Dermis microvascular lymphatic vessel endothelial cell (primary cell): ENCODE results near the gene HJV. TPM values are rescaled to one million over a fixed set of nuclear protein-coding genes. Genes with fewer than 3 reads are reported as not detected.

Experiments
- DNase-seq, 2 donors: peaks; one replicate each; pipeline versions ENCODE4 v3.0.0 to v3.0.0-alpha.2; 2010; ENCODE audit warnings: low read depth in 2 of 2
- total RNA-seq: library from RNA; depleted of rRNA; stranded (reverse); fragments of >200 nt; gene quantifications from 2 replicates; pipeline ENCODE4 v1.2.1, GENCODE V29; 2014

HJV gene
- total RNA-seq, 1 donor from 2014 or later, result not detected

DNA sequence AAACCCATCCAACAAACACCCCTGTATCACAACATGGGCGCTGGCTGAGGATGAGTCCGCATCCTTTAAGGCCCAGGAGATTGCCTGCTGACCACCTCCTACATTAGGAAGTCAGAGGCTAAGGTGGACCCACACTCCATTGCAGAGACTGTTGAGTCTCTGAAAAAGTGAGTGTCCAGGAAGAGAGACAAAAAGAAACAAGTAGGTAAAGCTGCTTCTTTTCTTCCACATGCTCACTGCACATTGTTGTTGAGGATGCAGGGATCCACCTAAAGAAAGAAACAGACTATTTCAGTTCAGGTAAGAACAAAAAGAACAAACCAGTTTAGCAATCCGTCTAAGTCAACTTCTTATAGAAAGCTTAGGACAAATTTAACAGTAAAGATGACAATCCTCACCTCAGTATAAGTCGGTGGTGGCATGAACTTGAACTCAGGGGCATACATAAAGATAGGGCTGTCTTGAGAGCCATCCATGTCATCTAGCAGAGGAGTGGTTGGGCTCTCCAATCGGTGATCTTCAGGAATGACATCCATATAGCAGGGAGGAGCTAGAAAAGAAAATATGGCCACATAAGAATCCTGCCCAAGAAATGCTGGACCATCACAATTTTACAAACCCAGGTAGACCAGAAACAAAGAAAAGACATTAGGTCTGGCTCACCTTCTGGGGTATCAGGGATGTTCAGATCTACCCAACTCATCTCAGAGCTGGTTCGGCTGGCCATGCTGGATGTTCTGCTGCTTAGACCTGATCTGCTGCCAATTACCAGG is 27.7 kb downstream of the HJV start:
- DNase-seq, result no peak

GRCh38 chr1:145992958-145993617 is 28.4 kb downstream of the HJV start:
- no peak for DNase-seq

DNA sequence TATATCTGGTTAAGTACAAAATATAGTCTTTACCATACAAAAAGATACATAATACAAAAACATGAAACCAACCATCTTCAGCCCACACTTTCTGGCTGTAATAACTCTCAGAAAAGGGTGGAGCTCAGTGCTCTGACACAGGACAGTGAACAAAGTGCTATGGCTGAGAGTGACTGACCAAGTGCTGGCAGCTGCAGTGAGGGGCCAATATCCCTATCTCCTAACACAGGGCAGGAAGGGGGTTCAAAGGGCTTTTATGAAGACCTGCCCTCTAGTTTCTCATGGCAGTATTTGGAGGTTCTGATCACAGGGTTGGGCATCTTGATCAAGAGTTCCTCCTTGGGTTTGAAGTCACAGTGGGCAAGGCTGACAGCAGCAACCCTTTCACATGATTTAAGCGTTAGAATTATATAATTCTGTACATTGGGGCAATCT is 29.0 kb downstream of the HJV start:
- no peak for DNase-seq

DNA sequence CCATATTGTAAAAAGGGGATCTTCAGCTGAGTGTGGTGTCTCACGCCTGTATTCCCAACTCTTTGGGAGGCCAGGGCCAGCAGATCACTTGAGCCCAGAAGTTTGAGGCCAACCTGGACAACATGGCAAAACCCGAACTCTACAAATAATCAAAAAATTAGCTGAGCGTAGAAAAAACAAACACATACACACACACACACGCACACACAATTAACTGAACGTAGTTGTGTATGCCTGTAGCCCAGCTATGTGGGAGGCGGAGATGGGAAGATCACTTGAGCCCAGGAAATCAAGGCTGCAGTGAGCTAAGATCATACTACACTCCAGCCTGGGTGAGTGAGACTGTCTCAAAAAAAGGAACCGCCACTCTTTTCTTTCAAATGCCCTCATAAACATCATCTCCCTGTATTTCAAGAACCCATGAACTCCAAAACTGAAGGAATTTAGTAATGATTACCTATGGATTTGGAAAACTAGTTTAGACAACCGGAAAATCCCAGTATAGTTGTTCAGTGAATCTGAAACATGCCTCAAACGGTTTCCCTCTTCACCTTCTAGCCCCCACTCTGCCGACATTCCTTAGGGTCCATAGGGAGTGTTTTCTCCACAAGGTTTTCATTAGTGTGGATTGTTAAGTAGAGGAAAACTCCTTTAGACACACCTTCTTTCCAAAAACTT is 29.7 kb downstream of the HJV start:
- no peak for DNase-seq

DNA sequence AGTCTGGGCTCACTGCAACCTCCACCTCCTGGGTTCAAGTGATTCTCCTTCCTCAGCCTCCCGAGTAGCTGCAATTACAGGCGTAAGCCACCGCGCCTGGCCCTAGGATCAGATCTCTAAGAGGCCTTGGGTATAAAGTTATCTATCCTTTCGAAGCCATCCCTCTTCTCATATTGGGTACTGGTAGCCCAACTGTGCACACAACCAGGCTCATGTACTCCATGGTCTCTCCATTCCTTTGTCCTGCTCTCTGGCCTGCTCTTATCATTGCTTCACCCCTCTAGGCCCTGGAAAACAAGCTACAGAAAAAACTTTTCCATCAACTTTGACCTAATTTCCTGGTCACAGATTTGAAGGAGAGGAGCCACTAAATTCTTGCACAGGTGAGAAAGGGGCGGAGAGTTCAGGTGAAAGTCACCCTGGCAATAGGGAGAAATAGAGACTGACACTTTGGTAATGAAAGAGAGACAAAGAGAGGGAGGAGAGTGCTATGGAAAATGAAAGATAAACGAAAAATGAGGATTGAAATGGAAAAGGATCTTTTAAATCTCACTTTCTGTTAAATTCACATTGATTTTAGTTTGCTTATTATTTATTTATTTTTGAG is 31.2 kb downstream of the HJV start:
- no peak for DNase-seq

DNA sequence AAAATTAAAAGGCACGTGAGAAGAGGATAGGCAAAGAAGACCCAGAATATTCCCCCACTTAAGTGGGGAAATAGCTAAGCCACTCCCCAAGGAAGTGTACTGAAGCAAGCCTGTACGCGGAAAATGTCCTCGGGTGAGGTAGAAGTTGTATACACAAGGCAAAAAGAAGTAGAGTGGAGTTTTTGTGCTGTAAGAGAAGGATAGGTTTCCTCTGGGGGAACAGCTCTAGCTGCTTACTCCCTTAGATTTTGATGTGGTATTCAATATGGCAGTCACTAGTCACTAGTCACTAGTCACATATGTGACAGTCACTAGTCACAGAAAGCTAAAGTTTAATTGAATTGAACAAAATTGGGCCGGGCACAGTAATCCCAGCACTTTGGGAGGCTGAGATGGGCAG is 32.8 kb downstream of the HJV start:
- no peak for DNase-seq

DNA sequence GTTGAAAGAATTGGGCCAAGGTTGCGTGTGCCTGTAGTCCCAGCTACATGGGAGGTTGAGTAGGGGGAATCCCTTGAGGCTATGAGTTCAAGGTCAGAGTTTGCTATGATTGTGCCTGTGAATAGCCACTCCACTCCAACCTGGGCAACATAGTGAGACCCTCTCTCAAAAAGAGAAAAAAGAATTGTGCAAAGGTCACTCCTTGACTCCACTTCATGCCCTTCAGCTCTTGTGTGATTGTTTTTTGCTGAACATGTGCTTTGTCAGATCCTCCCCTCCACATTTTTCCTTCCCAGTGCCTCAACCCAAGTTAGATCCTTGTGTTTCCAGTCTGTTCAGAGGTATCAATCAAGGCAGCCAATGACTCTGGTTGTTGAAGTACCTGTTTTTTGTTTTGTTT is 33.6 kb downstream of the HJV start:
- no peak for DNase-seq

GRCh38 chr1:145986551-145986950 is 35.0 kb downstream of the HJV start:
- no peak for DNase-seq

DNA sequence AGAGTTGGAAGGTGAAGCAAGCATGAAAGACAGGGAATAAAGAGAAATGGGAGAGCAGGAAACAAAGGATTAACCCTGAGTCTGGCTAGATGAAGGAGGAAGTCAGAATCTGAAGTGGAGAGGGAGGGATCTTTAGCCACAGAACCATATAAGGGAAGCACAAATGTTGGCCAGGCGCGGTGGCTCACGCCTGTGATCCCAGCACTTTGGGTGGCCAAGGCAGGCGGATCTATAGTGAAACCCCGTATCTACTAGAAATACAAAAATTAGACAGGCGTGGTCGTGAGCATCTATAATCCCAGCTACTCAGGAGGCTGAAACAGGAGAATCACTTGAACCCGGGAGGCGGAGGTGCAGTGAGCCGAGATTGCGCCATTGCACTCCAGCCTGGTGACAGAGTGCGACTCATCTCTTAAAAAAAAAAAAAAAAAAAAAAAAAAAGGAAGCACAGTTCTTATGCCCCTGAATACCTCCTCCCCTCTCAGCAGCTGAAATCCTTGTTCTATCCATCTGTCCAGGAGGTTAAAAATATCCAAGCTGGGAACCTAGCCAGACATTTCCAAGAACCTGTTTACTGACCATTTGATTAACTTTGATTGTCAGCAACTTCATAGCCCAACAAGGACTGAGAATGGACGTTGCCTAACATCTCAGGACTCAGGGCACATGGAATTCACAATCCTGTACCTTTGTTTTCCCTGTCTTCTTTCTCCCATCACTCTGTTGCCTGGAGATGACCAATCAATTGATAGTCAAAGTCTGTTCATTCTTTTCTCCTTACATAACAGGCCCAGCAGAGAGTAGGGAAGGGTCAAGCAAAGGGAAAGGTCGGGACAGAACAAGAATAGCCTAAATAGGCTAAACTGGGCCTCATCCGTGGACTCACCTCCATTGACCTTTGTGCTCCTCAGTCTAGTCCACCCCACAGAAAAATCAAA is 35.8 kb downstream of the HJV start:
- DNase-seq, result peak in 1 of 2 donors; percentile 56

- DNase-seq, result no peak
These were observed 36.4 kb downstream of the HJV start for GRCh38 chr1:145985129-145985501.

- DNase-seq, result no peak
These were observed 37.3 kb downstream of the HJV start for GRCh38 chr1:145983960-145984830.

GRCh38 chr1:145983206-145983675 is 38.3 kb downstream of the HJV start:
- DNase-seq, result peak in 1 of 2 donors; percentile 52

DNA sequence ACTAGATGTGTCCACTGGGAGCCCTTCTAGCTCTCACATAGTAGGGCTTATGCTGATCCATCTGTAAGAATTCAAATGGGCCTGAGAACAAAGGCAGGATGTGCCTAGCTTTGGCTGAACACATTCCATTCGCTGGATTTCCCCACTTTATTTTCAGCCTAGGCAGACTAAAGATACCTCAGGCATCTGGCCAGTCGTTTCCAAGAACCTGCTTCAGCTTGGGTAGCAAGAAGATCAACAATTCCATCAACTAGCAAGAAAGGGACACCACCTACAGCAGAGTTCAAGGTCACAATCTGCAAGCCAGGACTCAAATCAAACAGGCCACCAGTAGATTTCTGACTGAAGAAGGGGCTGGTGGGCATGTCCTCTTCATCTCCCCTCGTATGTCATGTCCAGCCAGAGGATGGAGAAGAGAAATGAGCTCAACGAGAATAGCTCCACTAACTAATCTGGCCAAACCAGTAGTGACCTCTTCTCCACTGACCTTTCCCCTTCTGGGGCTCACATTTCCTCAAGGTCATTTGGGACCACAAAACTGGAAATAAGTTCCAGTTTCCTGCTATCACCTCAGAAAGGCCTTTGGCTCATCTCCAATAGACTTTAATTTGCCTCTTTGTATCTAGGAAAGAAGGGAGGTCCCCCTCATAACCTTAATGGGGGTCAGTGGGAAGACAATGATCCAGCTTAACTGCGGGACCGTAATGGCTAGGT is 39.4 kb downstream of the HJV start:
- DNase-seq, result peak in 1 of 2 donors; percentile 71

- no peak for DNase-seq
These were observed 41.0 kb downstream of the HJV start for GRCh38 chr1:145980457-145980994.

DNA sequence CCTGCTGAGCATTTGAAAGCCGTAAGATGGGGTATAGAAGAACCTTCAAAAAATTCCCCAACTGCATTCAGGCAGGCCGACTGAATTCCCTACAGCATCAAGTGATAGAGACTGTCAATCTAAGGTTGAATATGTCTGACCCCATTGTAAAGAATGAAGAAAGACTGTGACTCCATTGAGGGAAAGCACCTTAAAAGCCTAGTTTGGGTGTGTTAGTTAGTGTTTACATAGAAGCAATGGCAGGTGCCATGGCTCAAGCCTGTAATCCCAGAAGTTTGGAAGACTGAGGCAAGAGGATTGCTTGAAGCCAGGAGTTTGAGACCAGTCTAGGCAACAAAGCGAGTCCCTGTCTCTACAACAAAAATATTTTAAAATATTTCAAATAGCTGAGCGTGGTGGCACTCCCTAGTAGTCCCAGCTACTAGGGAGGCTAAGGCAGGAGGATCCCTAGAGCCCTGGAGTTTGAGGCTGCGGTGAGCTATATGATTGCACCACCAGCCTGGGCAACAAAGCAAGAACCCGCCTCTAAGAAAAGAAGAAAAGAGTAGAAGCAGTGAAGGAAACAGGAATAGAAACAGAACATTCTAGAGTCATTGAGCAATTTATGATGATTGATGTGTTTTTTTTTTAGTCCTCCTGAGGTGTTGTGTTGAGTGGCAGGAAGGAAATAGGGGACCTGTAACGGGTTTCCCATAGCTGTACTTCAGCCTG is 41.6 kb downstream of the HJV start:
- DNase-seq, result peak in 1 of 2 donors; percentile 83

- DNase-seq, result peak in 1 of 2 donors; percentile 98
These were observed 42.4 kb downstream of the HJV start for GRCh38 chr1:145978854-145979745.

DNA sequence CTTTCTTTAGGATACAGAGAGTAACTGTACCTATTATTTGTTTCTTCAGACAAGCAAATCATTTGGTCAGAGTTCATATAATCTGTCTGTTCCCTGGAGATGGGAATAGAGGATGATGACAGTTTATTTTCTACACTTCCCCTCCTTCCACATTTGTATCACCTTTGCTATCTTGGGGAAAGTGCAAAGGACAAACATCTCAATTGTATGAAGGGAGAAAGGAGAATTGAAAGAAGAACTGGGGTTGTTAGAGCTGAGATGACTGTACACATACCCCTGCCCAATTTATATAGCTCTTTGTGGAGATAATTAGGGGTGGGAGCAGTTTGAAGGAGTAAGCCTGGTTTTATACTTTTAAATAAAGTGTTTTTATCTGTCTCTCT is 43.1 kb downstream of the HJV start:
- no peak for DNase-seq
